MM.1S (cell line): ENCODE results near the gene OXCT1.

Source experiments
- DNase-seq: peaks from one replicate; pipeline ENCODE4 v3.0.0-alpha.2; 2015
- H2AFZ ChIP-seq: fragments of 300-600 bp; sonication (generic); 2 replicates; pipeline ENCODE4 v1.6.0; 2016; ENCODE audit warnings: antibody characterized with exemption, low read length
- H3F3A ChIP-seq: fragments of 300-600 bp; sonication (generic); 2 replicates; pipeline ENCODE4 v1.6.1; 2016; ENCODE audit warnings: mild to moderate bottlenecking, antibody characterized with exemption, low read length, moderate library complexity, mixed read lengths; ENCODE audit not compliant: insufficient read depth
- H3K27ac ChIP-seq: fragments of 300-600 bp; sonication (generic); 2 replicates; pipeline ENCODE4 v1.5.1; 2016; ENCODE audit warnings: mild to moderate bottlenecking, low read length
- H3K27me3 ChIP-seq: fragments of 300-600 bp; sonication (generic); replicated peaks from 2 replicates; pipeline ENCODE4 v1.6.0; 2016; ENCODE audit warnings: low read length; ENCODE audit not compliant: insufficient read depth
- H3K36me3 ChIP-seq: fragments of 300-600 bp; sonication (generic); replicated peaks from 2 replicates; pipeline ENCODE4 v1.6.1; 2016; ENCODE audit warnings: mild to moderate bottlenecking, low read length, mixed read lengths; ENCODE audit not compliant: insufficient read depth
- H3K4me1 ChIP-seq: fragments of 300-600 bp; sonication (generic); 2 replicates; pipeline ENCODE4 v1.6.1; 2016; ENCODE audit warnings: low read length, mixed read lengths
- H3K4me2 ChIP-seq: fragments of 300-600 bp; sonication (generic); 2 replicates; pipeline ENCODE4 v1.6.0; 2016; ENCODE audit warnings: low read depth, low read length
- H3K4me3 ChIP-seq: fragments of 300-600 bp; sonication (generic); 2 replicates; pipeline ENCODE4 v1.5.1; 2016; ENCODE audit warnings: low read length, mixed read lengths
- H3K79me2 ChIP-seq: fragments of 300-600 bp; sonication (generic); 2 replicates; pipeline ENCODE4 v1.6.1; 2016; ENCODE audit warnings: mixed run types, low read length, mixed read lengths
- H3K9ac ChIP-seq: fragments of 300-600 bp; sonication (generic); 2 replicates; pipeline ENCODE4 v1.6.1; 2016; ENCODE audit warnings: low read length, mixed read lengths
- H3K9me2 ChIP-seq: fragments of 300-600 bp; sonication (generic); replicated peaks from 2 replicates; pipeline ENCODE4 v1.6.1; 2016; ENCODE audit warnings: mild to moderate bottlenecking, low read length, mixed read lengths; ENCODE audit not compliant: insufficient read depth
- H3K9me3 ChIP-seq: fragments of 300-600 bp; sonication (generic); replicated peaks from 2 replicates; pipeline ENCODE4 v1.6.1; 2016; ENCODE audit warnings: mild to moderate bottlenecking, low read length, mixed read lengths; ENCODE audit not compliant: insufficient read depth
- H4K20me1 ChIP-seq: fragments of 300-600 bp; sonication (generic); 2 replicates; pipeline ENCODE4 v1.6.1; 2016; ENCODE audit warnings: mild to moderate bottlenecking, low read length, moderate library complexity, mixed read lengths; ENCODE audit not compliant: insufficient read depth
- CTCF ChIP-seq: fragments of 300-600 bp; sonication (generic); IDR thresholded peaks from 2 replicates; pipeline ENCODE4 v1.5.1; 2016; ENCODE audit warnings: antibody characterized with exemption, low read length, mixed read lengths
- EZH2 ChIP-seq: fragments of 300-600 bp; sonication (generic); optimal IDR thresholded peaks from 2 replicates; pipeline ENCODE3; 2017; ENCODE audit warnings: low read depth, mild to moderate bottlenecking, antibody characterized with exemption, low read length, mixed read lengths
- EZH2phosphoT487 ChIP-seq: fragments of 300-600 bp; sonication (generic); IDR thresholded peaks from 2 replicates; pipeline ENCODE4 v1.6.1; 2018; ENCODE audit warnings: antibody characterized with exemption, low read length

Gene OXCT1

DNA sequence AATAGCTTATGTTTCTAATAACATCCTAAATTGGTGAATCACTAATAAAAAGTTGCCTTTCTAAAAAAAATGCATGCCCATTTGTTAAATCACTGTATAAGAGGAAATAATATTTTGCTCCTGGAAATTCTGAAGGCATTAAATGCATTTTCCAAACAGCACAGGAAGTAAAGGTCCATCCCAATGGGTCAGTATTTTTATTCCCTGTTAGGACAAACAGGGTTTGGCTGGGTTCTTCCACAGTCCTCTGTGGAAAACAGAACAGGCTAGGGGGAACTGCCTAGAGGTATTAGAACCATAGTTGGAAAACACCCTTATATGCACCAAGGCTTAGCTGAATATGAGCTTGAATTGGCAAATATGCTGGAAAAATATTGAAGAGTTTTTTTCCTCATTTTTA is 85.2 kb downstream of the OXCT1 start:
- Histone ChIP-seq H3K79me2 (peaks cover 5% of the 10 kb centered on the region), H3K9me2 (no peaks in the 10 kb centered on the region), H3K4me2 (no peak overlapping the region), H3K36me3 (no peaks in the 10 kb centered on the region), H3K4me3 (no peak overlapping the region), H3K27ac (no peak overlapping the region), H3F3A (peaks cover 9% of the 10 kb centered on the region), H3K4me1 (peaks cover 24% of the 10 kb centered on the region), H4K20me1 (no peaks in the 10 kb centered on the region), H3K9me3 (no peaks in the 10 kb centered on the region), H3K27me3 (no peaks in the 10 kb centered on the region), H3K9ac (no peak overlapping the region), H2AFZ (no peak overlapping the region)
- DNase-seq, result no peak
- TF ChIP-seq EZH2phosphoT487 (no peak), EZH2 (no peak)

DNA sequence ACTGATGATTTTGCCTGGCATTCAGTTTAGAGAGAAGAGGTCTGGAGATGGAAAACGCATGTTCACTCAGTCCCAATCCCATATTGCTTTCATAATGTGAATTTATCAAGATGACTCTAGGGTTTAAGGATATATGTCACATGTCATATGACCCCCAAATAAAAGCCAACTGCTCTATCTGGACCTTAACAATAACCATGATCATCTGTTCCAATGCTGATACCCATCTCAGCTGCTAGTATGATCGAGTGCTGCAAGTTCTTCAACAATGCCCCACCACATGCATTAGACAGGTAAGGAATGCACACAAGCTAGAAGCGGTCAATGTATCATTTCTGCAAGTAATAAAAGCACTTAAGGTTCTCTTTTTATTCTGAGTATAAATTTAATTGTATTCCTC is 91.8 kb downstream of the OXCT1 start:
- no peak overlapping the region for H3K4me3 ChIP-seq
- DNase-seq, result no peak
- no peaks in the 10 kb centered on the region for H3K9me3 ChIP-seq
- H3K27ac ChIP-seq, result no peak overlapping the region
- H3K9ac ChIP-seq, result no peak overlapping the region
- H3K79me2 ChIP-seq, result no peaks in the 10 kb centered on the region
- H3F3A ChIP-seq, result no peaks in the 10 kb centered on the region
- no peaks in the 10 kb centered on the region for H3K36me3 ChIP-seq
- H3K4me2 ChIP-seq, result no peak overlapping the region
- no peaks in the 10 kb centered on the region for H3K9me2 ChIP-seq
- no peaks in the 10 kb centered on the region for H4K20me1 ChIP-seq
- no peaks in the 10 kb centered on the region for H3K4me1 ChIP-seq
- TF ChIP-seq CTCF (no peak), EZH2 (no peak), EZH2phosphoT487 (no peak)
- H2AFZ ChIP-seq, result no peak overlapping the region
- no peaks in the 10 kb centered on the region for H3K27me3 ChIP-seq

DNA sequence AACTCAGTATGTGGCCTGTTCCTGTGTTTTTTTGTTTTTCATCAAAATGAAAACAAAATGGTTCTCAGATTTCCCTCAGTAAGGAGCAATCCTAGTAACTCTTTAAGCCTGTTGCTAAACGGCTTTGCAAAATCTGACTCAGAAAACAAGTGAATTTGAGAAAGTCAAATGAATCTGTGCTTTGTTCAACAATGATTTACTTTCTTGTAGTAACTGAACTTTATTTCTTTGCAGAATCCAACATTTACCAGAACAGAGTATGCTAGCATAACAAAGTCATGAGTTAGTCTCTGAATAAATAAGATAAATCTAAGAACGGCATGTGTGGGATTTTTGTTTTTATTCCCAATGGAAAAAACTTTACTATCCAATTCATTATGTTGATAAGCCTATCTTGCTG is 93.8 kb downstream of the OXCT1 start:
- no peaks in the 10 kb centered on the region for H3K79me2 ChIP-seq
- no peak overlapping the region for H3K4me3 ChIP-seq
- H4K20me1 ChIP-seq, result no peaks in the 10 kb centered on the region
- no peak overlapping the region for H3K4me2 ChIP-seq
- TF ChIP-seq EZH2phosphoT487, result no peak
- no peak for TF ChIP-seq CTCF
- no peak for TF ChIP-seq EZH2
- H3K9ac ChIP-seq, result no peak overlapping the region
- H3K4me1 ChIP-seq, result peaks cover 9% of the 10 kb centered on the region
- DNase-seq, result no peak
- H3K36me3 ChIP-seq, result no peaks in the 10 kb centered on the region
- H3K9me2 ChIP-seq, result no peaks in the 10 kb centered on the region
- no peak overlapping the region for H2AFZ ChIP-seq
- H3K9me3 ChIP-seq, result no peaks in the 10 kb centered on the region
- no peaks in the 10 kb centered on the region for H3K27me3 ChIP-seq
- no peaks in the 10 kb centered on the region for H3F3A ChIP-seq
- H3K27ac ChIP-seq, result no peak overlapping the region

DNA sequence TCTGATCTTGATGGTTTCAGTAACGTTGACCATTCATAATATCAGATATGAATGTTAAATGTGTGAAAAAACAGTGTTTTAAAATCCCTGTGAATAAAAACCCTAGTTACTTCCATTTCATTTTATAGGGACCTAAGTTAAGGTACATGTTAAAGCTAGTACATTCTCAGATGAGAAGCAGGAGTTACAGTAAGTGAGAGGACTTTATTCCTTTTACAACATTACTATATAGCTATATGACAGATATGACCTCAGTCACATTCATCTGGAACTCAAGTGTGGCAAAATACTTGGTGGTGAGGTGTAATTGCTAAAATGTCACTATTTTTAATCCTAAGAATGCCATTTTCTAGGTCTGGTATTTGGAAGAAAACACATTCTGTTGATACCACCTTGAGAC is 96.4 kb downstream of the OXCT1 start:
- Histone ChIP-seq H3K4me3 (no peak overlapping the region), H2AFZ (no peak overlapping the region), H4K20me1 (no peaks in the 10 kb centered on the region), H3K9ac (no peak overlapping the region), H3K36me3 (no peaks in the 10 kb centered on the region), H3K79me2 (no peaks in the 10 kb centered on the region), H3K27me3 (no peaks in the 10 kb centered on the region), H3K9me3 (no peaks in the 10 kb centered on the region), H3K4me1 (peaks cover 20% of the 10 kb centered on the region), H3K27ac (no peak overlapping the region), H3F3A (no peaks in the 10 kb centered on the region; the same call in 1 of the 2 replicates), H3K4me2 (no peak overlapping the region), H3K9me2 (no peaks in the 10 kb centered on the region)
- no peak for DNase-seq
- TF ChIP-seq EZH2phosphoT487 (no peak), EZH2 (no peak), CTCF (no peak)
